Measurements from ENCODE around the gene SYT1. TPM values are rescaled to one million over a fixed set of nuclear protein-coding genes. Genes with fewer than 3 reads are reported as not detected.

SYT1 gene
- total and polyA plus RNA-seq, 11 donors = 0.08 to 0.86 (median 0.16) TPM; not detected in 6

GRCh38 chr12:78914859-78915331 is 50.3 kb downstream of the SYT1 start:
- Histone ChIP-seq H3K27ac (no peak overlapping the region), H3K4me3 (no peak overlapping the region), H3K4me1 (no peaks in the 10 kb centered on the region), H3K9me3 (no peaks in the 10 kb centered on the region), H3K36me3 (no peaks in the 10 kb centered on the region), H3K27me3 (no peaks in the 10 kb centered on the region)
- WGBS, 4 donors = 6 to 14% (median 9%) methylated on average over 1 of the region's 1 CpG
- no peak for TF ChIP-seq POLR2A (IDR thresholded peaks at IDR 0.05)
- TF ChIP-seq CTCF (IDR thresholded peaks at IDR 0.05) = no peak
- intact Hi-C loops (cut with DNase I) = no loop called here
- DNase-seq (no peak), ATAC-seq (no peak)

- intact Hi-C loops (cut with DNase I) = no loop called here
- H3K4me1 ChIP-seq = no peaks in the 10 kb centered on the region
- H3K36me3 ChIP-seq = no peaks in the 10 kb centered on the region
- H3K9me3 ChIP-seq = no peaks in the 10 kb centered on the region
- no peak for TF ChIP-seq CTCF (IDR thresholded peaks at IDR 0.05)
- no peak for TF ChIP-seq POLR2A (IDR thresholded peaks at IDR 0.05)
- H3K4me3 ChIP-seq = no peak overlapping the region
- WGBS, 4 donors = 60 to 81% (median 69%) methylated on average over 3 of the region's 3 CpGs
- ATAC-seq (no peak), DNase-seq (no peak)
- H3K27ac ChIP-seq = no peak overlapping the region
- no peaks in the 10 kb centered on the region for H3K27me3 ChIP-seq
Measured at GRCh38 chr12:78916845-78917480, 52.4 kb downstream of the SYT1 start.

DNA sequence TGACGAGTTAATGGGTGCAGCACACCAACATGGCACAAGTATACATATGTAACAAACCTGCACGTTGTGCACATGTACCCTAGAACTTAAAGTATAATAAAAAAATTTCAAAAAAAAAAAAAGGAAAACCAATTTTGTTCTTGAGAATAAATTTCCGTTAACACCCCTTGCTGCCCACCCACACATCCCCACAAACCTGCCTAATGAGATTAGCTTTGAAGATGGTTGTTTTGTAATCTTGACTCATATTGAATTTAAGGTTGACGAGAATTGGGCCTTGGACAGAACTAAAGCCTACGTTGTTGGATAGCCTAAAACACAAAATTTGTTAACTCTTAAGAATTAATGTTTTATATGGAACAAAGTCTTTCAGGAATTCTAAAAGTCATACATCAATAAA is 52.9 kb downstream of the SYT1 start:
- 73 to 85% (median 80%) methylated on average over 5 of the region's 5 CpGs for WGBS, 4 donors
- intact Hi-C loops (cut with DNase I) = no loop called here

DNA sequence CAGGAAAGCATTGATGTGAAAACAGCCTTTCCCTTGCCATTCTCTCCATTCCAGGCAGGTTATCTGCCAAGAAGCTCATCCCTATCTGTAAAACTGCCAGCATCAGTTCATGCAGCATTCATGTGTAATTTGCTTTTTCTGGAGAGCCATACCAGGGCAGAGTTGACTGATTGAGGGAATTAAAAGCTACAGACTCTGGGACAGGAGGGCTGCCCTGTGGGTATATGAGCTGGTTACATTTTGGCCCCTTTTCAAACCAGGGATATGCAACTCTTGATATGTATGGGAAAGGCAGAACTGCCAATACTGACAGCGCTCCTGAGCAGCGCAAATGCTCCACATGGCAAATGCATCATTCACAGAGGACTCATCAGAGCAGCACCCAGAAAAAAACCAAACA is 53.7 kb downstream of the SYT1 start:
- H3K4me1 ChIP-seq = no peaks in the 10 kb centered on the region
- no peaks in the 10 kb centered on the region for H3K9me3 ChIP-seq
- H3K27ac ChIP-seq = no peak overlapping the region
- no peaks in the 10 kb centered on the region for H3K36me3 ChIP-seq
- H3K4me3 ChIP-seq = no peak overlapping the region
- TF ChIP-seq POLR2A (IDR thresholded peaks at IDR 0.05) (no peak), CTCF (IDR thresholded peaks at IDR 0.05) (no peak)
- ATAC-seq = no peak
- intact Hi-C loops (cut with DNase I) = no loop called here
- WGBS, 4 donors = 88 to 97% (median 92%) methylated on average over 2 of the region's 2 CpGs
- no peak for DNase-seq
- no peaks in the 10 kb centered on the region for H3K27me3 ChIP-seq

More for the DNA sequence above, 52.9 kb downstream of the SYT1 start:
- DNase-seq (no peak), ATAC-seq (no peak)
- Histone ChIP-seq H3K27me3 (no peaks in the 10 kb centered on the region), H3K4me3 (no peak overlapping the region), H3K9me3 (no peaks in the 10 kb centered on the region), H3K4me1 (no peaks in the 10 kb centered on the region), H3K27ac (no peak overlapping the region), H3K36me3 (no peaks in the 10 kb centered on the region)
- no peak for TF ChIP-seq CTCF (IDR thresholded peaks at IDR 0.05)
